KMS-11 (cell line): Measurements from ENCODE around the gene OTOF.

ENCODE experiments used
- H2AFZ ChIP-seq: fragments of 200-600 bp; sonication (generic); 2 replicates; pipeline ENCODE4 v1.6.1; 2016; ENCODE audit warnings: antibody characterized with exemption, mixed run types, low read depth
- H3K27ac ChIP-seq: fragments of 200-600 bp; sonication (generic); 2 replicates; pipeline ENCODE4 v1.6.1; 2016; ENCODE audit warnings: mild to moderate bottlenecking, mixed run types
- H3K27me3 ChIP-seq: fragments of 200-600 bp; sonication (generic); 2 replicates; pipeline ENCODE4 v1.6.1; 2017; ENCODE audit warnings: mild to moderate bottlenecking, low read depth, mixed run types, moderate library complexity; ENCODE audit not compliant: insufficient read depth
- H3K36me3 ChIP-seq: fragments of 200-600 bp; sonication (generic); 2 replicates; pipeline ENCODE4 v1.6.1; 2017; ENCODE audit warnings: mild to moderate bottlenecking, mixed run types; ENCODE audit not compliant: insufficient read depth
- H3K4me1 ChIP-seq: fragments of 200-600 bp; sonication (generic); 2 replicates; pipeline ENCODE4 v1.6.1; 2016; ENCODE audit warnings: mild to moderate bottlenecking, low read depth, mixed run types; ENCODE audit not compliant: poor library complexity, severe bottlenecking
- H3K4me2 ChIP-seq: fragments of 200-600 bp; sonication (generic); 2 replicates; pipeline ENCODE4 v1.7.0; 2016; ENCODE audit warnings: mild to moderate bottlenecking, mixed run types
- H3K4me3 ChIP-seq: fragments of 200-600 bp; sonication (generic); IDR thresholded peaks from 2 replicates; pipeline ENCODE4 v1.6.1; 2017; ENCODE audit warnings: low read depth, low read length, mixed read lengths; ENCODE audit not compliant: insufficient read depth
- H3K79me2 ChIP-seq: fragments of 200-600 bp; sonication (generic); 2 replicates; pipeline ENCODE4 v1.6.1; 2016; ENCODE audit warnings: low read depth, mixed run types; ENCODE audit not compliant: insufficient read depth
- H3K9ac ChIP-seq: fragments of 200-600 bp; sonication (generic); 2 replicates; pipeline ENCODE4 v1.6.1; 2016; ENCODE audit warnings: mild to moderate bottlenecking, mixed run types
- H4K20me1 ChIP-seq: fragments of 200-600 bp; sonication (generic); 2 replicates; pipeline ENCODE4 v1.6.1; 2016; ENCODE audit warnings: mild to moderate bottlenecking, mixed run types; ENCODE audit not compliant: insufficient read depth
- TF ChIP-seq, protein P1 (sequence below): fragments of 200-600 bp; sonication (generic); conservative IDR thresholded peaks from 2 replicates; pipeline ENCODE4 v1.6.1; 2017; ENCODE audit warnings: low read depth, mild to moderate bottlenecking, antibody characterized with exemption, low read length, moderate library complexity, mixed read lengths

The OTOF gene

DNA sequence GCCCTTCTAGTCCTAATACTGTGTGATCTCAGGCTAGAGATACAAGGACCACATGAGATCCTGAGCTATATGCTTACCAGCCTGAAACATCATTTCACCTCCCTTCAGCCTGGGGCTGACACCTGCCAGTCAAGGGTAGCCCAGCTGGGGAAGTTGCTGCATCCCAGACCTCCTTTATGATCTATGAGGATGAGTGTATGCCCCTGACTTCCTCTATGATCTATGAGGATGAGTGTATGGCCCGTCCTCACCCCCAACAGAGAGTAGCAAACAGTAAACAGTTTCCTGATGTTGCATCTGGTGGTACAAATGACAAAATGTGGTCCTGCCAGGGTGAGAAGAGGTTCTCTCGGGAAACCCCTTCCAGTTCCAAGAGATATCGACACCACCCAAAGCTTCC is 8.9 kb upstream of the OTOF start:
- Histone ChIP-seq H3K4me3 (no peak overlapping the region), H3K36me3 (no peaks in the 10 kb centered on the region), H3K4me2 (no peak overlapping the region), H3K27ac (no peak overlapping the region), H3K79me2 (no peaks in the 10 kb centered on the region), H4K20me1 (no peaks in the 10 kb centered on the region), H3K27me3 (no peaks in the 10 kb centered on the region), H2AFZ (no peak overlapping the region), H3K4me1 (no peaks in the 10 kb centered on the region), H3K9ac (no peak overlapping the region)
- TF ChIP-seq, protein P1, sequence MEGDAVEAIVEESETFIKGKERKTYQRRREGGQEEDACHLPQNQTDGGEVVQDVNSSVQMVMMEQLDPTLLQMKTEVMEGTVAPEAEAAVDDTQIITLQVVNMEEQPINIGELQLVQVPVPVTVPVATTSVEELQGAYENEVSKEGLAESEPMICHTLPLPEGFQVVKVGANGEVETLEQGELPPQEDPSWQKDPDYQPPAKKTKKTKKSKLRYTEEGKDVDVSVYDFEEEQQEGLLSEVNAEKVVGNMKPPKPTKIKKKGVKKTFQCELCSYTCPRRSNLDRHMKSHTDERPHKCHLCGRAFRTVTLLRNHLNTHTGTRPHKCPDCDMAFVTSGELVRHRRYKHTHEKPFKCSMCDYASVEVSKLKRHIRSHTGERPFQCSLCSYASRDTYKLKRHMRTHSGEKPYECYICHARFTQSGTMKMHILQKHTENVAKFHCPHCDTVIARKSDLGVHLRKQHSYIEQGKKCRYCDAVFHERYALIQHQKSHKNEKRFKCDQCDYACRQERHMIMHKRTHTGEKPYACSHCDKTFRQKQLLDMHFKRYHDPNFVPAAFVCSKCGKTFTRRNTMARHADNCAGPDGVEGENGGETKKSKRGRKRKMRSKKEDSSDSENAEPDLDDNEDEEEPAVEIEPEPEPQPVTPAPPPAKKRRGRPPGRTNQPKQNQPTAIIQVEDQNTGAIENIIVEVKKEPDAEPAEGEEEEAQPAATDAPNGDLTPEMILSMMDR: no peak

DNA sequence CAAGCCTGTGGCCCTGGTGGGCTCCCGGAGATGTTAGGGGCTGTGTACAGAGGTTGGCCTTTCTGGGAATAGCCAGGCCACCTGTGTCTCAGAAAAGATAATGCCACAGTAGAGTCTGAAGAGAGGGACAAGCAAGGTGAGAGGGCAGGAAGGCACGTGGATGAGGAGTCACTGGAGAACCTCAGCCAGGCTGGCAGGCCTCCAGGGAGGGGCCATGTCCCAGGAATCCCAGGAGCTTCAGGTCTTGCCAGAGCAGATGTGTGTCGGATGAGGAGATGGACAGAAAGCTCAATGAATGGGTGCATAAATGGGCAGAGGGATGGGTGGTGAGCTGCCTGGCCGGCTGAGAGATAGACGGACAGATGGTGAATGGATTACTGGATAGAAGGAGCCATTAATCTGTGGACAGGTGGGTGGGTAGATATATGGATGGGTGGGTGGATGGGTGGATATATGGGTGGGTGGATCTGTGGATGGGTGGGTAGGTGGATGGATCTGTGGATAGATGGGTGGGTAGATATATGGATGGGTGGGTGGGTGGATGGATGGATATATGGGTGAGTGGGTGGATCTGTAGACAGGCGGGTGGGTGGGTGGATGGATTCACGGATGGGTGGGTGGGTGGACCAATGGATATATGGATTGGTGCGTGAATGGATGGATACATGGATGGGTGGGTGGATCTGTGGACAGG is 7.9 kb upstream of the OTOF start:
- no peaks in the 10 kb centered on the region for H3K27me3 ChIP-seq

DNA sequence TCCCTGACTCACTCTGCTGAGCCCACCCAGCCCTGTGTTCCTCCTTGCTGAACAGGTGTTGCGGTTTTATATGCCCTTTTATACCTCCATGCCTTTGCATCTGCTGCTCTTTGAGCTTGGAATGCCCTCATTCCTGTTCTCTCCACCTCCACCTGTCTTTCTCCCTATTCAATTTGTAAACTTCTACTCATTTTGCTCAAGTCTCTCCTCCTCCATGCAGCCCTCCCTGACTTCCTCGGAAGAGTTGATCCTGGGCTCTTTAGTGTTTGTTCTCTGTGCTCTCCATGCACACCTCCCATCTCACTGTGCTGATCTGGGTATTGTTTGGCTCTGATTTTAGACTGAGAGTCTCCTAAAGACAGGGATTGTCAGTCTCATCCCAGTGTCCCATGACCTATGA is 7.2 kb upstream of the OTOF start:
- TF ChIP-seq, protein P1: no peak
- Histone ChIP-seq H3K4me2 (no peak overlapping the region), H3K4me3 (no peak overlapping the region), H3K4me1 (no peaks in the 10 kb centered on the region), H4K20me1 (no peaks in the 10 kb centered on the region), H3K79me2 (no peaks in the 10 kb centered on the region), H3K9ac (no peak overlapping the region), H3K27ac (no peak overlapping the region), H2AFZ (no peak overlapping the region), H3K27me3 (no peaks in the 10 kb centered on the region), H3K36me3 (no peaks in the 10 kb centered on the region)

More for the DNA sequence above, 7.9 kb upstream of the OTOF start:
- Histone ChIP-seq H3K4me1 (no peaks in the 10 kb centered on the region), H2AFZ (no peak overlapping the region), H3K9ac (no peak overlapping the region), H3K36me3 (no peaks in the 10 kb centered on the region), H3K79me2 (no peaks in the 10 kb centered on the region), H3K4me3 (no peak overlapping the region), H3K27ac (no peak overlapping the region), H3K4me2 (no peak overlapping the region), H4K20me1 (no peaks in the 10 kb centered on the region)
- TF ChIP-seq, protein P1: no peak

DNA sequence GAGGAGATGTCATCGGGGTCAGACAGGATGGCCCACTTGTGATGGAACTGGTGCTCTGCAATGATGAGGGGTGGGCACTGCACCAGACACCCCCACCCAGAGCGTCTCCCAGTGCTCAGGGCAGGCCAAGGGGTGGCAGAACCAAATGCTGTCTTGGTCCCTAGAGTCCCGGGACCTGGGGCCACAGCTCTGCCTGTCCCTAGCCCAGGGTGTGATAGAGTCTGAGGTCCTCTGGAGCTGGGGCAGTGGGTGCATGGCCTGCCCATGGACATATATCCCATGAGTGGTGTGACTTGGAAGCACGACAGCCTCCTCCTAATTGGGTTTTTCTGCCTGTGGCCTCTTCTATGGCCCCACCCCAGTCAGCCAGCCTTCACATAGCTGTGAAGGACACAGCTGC is 6.7 kb upstream of the OTOF start:
- Histone ChIP-seq H4K20me1 (no peaks in the 10 kb centered on the region), H3K4me3 (no peak overlapping the region), H3K9ac (no peak overlapping the region), H3K79me2 (no peaks in the 10 kb centered on the region), H3K4me2 (no peak overlapping the region), H3K4me1 (no peaks in the 10 kb centered on the region), H3K27me3 (no peaks in the 10 kb centered on the region), H3K36me3 (no peaks in the 10 kb centered on the region), H2AFZ (no peak overlapping the region), H3K27ac (no peak overlapping the region)
- TF ChIP-seq, protein P1: no peak
